ENCODE data around the gene MMP28.

MMP28 gene

DNA sequence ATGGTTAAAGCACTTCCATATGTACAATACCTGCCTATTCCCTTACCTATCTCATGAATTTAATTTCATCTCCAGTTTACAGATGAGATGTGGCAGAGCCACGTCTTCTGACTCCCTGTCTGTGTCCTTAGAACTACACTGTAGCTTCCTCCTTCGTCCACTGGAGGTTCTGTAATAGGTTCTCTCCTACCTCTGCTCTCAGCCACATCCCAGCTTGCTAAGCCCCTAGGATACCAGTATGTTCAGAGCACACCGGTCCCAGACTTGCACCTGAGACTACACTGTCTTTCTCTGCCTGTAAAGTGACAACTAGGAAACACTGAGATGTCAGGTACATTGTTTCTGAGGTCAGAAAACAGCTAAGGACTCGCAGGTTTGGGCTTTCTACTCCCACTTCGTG, 67.8 kb downstream of the MMP28 start:
- no peak for TF ChIP-seq FOXK2 (IDR thresholded peaks at IDR 0.05)
- no peak for TF ChIP-seq FOXA1 (IDR thresholded peaks at IDR 0.05)
- TF ChIP-seq BHLHE40 (IDR thresholded peaks at IDR 0.05; ENCODE audit: borderline replicate concordance) = no peak
- TF ChIP-seq ZNF384 (IDR thresholded peaks at IDR 0.05) = no peak
- TF ChIP-seq ARNT (IDR thresholded peaks at IDR 0.05) = no peak
- TF ChIP-seq NFRKB (IDR thresholded peaks at IDR 0.05) = no peak
- TF ChIP-seq ELF4 (IDR thresholded peaks at IDR 0.05) = no peak
- TF ChIP-seq LEF1 (IDR thresholded peaks at IDR 0.05; ENCODE audit: borderline replicate concordance) = no peak
- TF ChIP-seq SP1 (IDR thresholded peaks at IDR 0.05) = no peak
- no peak for TF ChIP-seq HDGF (IDR thresholded peaks at IDR 0.05; ENCODE audit: borderline replicate concordance)
- TF ChIP-seq L3MBTL2 (conservative IDR thresholded peaks at IDR 0.05) = no peak
- no peak for TF ChIP-seq CTBP1 (IDR thresholded peaks at IDR 0.05; ENCODE audit: borderline replicate concordance)
- no peak for DNase-seq (ENCODE audit: extremely low spot score)
- POLR2A ChIA-PET = interaction anchor here (1.1 to 1.7 kb wide), 2 partner anchors 139 to 149 kb away, joined by 3 to 6 read pairs; partner anchors contain the start of gene PEX12
- CTCF ChIA-PET = interaction anchor here (0.7 to 1.4 kb wide), 3 partner anchors 12 to 114 kb away, joined by 3 to 5 read pairs (median 4); no protein-coding TSS in a partner anchor

DNA sequence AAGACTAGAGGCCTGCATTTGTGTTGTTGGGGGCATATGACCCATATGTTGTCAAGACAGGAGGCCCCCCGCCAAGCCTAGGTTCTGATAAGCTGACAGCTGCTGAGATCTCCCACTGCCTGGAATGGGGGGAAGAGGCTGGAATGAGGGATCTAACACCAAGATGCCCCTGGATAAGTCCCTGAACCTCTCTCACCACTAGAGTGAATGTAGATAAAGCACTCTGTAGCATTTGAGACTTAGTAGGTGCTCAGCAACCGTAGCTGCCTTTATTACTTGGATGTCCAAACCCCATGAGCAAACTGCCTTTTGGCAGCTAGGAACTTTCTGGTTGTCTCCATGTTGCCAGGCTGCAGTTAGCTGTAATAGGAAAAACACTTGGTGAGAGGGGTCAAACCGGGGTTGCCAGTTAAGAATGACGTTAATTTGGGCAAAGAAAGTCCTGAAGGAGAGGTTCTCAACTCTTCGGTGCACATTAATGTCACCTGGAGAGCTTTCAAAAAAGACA, 68.4 kb downstream of the MMP28 start:
- ChIA-PET POLR2A (interaction anchor here (1.1 to 1.7 kb wide), 2 partner anchors 138 to 148 kb away, joined by 3 to 6 read pairs; partner anchors contain the start of gene PEX12), CTCF (interaction anchor here (0.7 to 1.4 kb wide), 4 partner anchors 11 to 138 kb away, joined by 3 to 5 read pairs (median 4); no protein-coding TSS in a partner anchor)
- no peak for DNase-seq (ENCODE audit: extremely low spot score)
- TF ChIP-seq NFRKB (IDR thresholded peaks at IDR 0.05) = no peak
- TF ChIP-seq SP1 (IDR thresholded peaks at IDR 0.05) = no peak
- no peak for TF ChIP-seq L3MBTL2 (conservative IDR thresholded peaks at IDR 0.05)
- no peak for TF ChIP-seq LEF1 (IDR thresholded peaks at IDR 0.05; ENCODE audit: borderline replicate concordance)
- no peak for TF ChIP-seq ARNT (IDR thresholded peaks at IDR 0.05)
- no peak for TF ChIP-seq TARDBP (IDR thresholded peaks at IDR 0.05)
- no peak for TF ChIP-seq BHLHE40 (IDR thresholded peaks at IDR 0.05; ENCODE audit: borderline replicate concordance)
- TF ChIP-seq SUZ12 (IDR thresholded peaks at IDR 0.05) = no peak
- TF ChIP-seq FOXA1 (IDR thresholded peaks at IDR 0.05) = no peak
- no peak for TF ChIP-seq FOXK2 (IDR thresholded peaks at IDR 0.05)
- TF ChIP-seq CTBP1 (IDR thresholded peaks at IDR 0.05; ENCODE audit: borderline replicate concordance) = no peak
- TF ChIP-seq, protein P1, sequence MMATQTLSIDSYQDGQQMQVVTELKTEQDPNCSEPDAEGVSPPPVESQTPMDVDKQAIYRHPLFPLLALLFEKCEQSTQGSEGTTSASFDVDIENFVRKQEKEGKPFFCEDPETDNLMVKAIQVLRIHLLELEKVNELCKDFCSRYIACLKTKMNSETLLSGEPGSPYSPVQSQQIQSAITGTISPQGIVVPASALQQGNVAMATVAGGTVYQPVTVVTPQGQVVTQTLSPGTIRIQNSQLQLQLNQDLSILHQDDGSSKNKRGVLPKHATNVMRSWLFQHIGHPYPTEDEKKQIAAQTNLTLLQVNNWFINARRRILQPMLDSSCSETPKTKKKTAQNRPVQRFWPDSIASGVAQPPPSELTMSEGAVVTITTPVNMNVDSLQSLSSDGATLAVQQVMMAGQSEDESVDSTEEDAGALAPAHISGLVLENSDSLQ (IDR thresholded peaks at IDR 0.05) = no peak

GRCh38 chr17:35726127-35726952, 69.1 kb downstream of the MMP28 start:
- CTCF ChIA-PET = interaction anchor here (0.8 to 1.4 kb wide), 2 partner anchors 11 to 137 kb away, joined by 3 to 4 read pairs; no protein-coding TSS in a partner anchor
- TF ChIP-seq, protein P1 (IDR thresholded peaks at IDR 0.05) = peak; percentile 74
- no peak for TF ChIP-seq ZNF384 (IDR thresholded peaks at IDR 0.05)

GRCh38 chr17:35725802-35726126, 69.7 kb downstream of the MMP28 start:
- ChIA-PET POLR2A (no interaction called here), CTCF (no interaction called here)
- no peak for DNase-seq (ENCODE audit: extremely low spot score)
- TF ChIP-seq CTBP1 (IDR thresholded peaks at IDR 0.05; ENCODE audit: borderline replicate concordance) (no peak), TARDBP (IDR thresholded peaks at IDR 0.05) (no peak), L3MBTL2 (conservative IDR thresholded peaks at IDR 0.05) (no peak), HDGF (IDR thresholded peaks at IDR 0.05; ENCODE audit: borderline replicate concordance) (no peak), FOXM1 (IDR thresholded peaks at IDR 0.05; ENCODE audit: borderline replicate concordance) (no peak), FOXK2 (IDR thresholded peaks at IDR 0.05) (no peak), BHLHE40 (IDR thresholded peaks at IDR 0.05; ENCODE audit: borderline replicate concordance) (no peak), SUZ12 (IDR thresholded peaks at IDR 0.05) (no peak), FOXA1 (IDR thresholded peaks at IDR 0.05) (no peak), LEF1 (IDR thresholded peaks at IDR 0.05; ENCODE audit: borderline replicate concordance) (no peak), ZNF384 (IDR thresholded peaks at IDR 0.05) (no peak)

More at GRCh38 chr17:35726127-35726952, 69.1 kb downstream of the MMP28 start:
- POLR2A ChIA-PET = interaction anchor here (1.1 to 1.7 kb wide), 2 partner anchors 137 to 147 kb away, joined by 3 to 6 read pairs; partner anchors contain the start of gene PEX12
- peak; percentile 62 for DNase-seq (ENCODE audit: extremely low spot score)

DNA sequence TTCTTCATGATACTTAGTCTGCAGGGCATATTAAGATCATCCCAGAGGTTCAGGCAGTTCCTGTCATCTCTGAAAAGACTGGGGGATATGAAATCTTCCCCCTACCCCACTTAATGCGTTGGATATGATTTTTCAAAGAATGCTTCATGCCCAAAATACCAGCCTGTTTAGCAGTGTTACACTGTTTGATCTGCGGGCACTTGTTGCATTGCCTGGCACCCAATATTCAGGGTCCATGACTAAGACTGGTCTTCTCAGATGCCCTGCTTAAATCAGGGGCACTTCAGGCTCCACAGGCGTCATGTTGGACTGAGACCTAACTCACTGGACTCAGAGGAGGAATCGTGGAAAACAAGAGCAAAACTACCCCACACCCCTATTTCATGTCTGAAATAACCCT, 70.4 kb downstream of the MMP28 start:
- ChIA-PET CTCF (no interaction called here), POLR2A (no interaction called here)
- DNase-seq (ENCODE audit: extremely low spot score) = no peak
- TF ChIP-seq FOXA1 (IDR thresholded peaks at IDR 0.05) (no peak), NFRKB (IDR thresholded peaks at IDR 0.05) (no peak), SP1 (IDR thresholded peaks at IDR 0.05) (no peak), BHLHE40 (IDR thresholded peaks at IDR 0.05; ENCODE audit: borderline replicate concordance) (no peak)

DNA sequence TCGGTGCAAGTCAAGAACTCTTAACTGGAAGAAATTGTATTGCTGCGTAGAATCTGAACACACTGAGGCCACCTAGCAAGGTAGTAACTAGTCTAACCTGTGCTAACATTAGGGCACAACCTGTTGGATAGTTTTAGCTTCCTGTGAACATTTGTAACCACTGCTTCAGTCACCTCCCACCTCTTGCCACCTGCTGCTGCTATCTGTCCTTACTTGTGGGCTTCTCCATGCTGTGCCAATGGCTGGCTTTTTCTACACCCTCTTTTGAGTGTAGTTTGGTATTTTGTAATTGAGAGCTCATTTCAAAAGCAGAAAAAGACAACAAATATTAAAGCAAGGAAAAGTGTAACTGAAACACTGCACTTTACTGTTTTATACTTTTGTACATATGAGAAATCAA, 71.7 kb downstream of the MMP28 start:
- ChIA-PET POLR2A (interaction anchor here (1.6 kb wide), 1 partner anchor 8 kb away, joined by 5 read pairs; the partner anchor contains the start of gene RASL10B), CTCF (no interaction called here)
- no peak for TF ChIP-seq FOXA1 (IDR thresholded peaks at IDR 0.05)
- no peak for TF ChIP-seq ELF4 (IDR thresholded peaks at IDR 0.05)
- TF ChIP-seq ZNF384 (IDR thresholded peaks at IDR 0.05) = no peak
- no peak for TF ChIP-seq L3MBTL2 (conservative IDR thresholded peaks at IDR 0.05)
- TF ChIP-seq CTBP1 (IDR thresholded peaks at IDR 0.05; ENCODE audit: borderline replicate concordance) = no peak
- TF ChIP-seq SP1 (IDR thresholded peaks at IDR 0.05) = no peak
- no peak for TF ChIP-seq ARNT (IDR thresholded peaks at IDR 0.05)
- no peak for TF ChIP-seq TARDBP (IDR thresholded peaks at IDR 0.05)
- TF ChIP-seq FOXM1 (IDR thresholded peaks at IDR 0.05; ENCODE audit: borderline replicate concordance) = no peak
- no peak for TF ChIP-seq NFRKB (IDR thresholded peaks at IDR 0.05)
- no peak for DNase-seq (ENCODE audit: extremely low spot score)
